ENCODE data around the gene SALL1.

SALL1 gene

DNA sequence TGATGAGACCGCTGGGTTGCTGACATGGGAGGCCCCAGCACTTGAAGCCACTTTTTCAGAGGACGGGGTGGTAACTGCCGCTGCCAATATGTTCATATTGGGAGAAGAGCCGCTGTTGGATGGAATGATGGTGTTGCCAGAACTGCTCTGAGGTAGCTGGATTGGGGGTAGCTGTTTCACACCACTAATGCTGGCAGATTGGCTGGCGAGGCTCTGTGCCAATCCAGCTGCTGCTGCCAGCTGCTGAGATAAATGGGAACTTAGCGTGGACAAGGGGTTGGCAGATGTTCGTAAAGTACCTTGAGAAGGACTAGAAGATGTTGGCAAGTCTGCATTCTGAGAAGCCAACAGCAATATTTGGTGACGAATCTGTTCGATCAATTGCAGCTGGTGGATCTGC lies 10.0 kb downstream of the SALL1 start:
- no peak for DNase-seq (ENCODE audit: low read depth)

DNA sequence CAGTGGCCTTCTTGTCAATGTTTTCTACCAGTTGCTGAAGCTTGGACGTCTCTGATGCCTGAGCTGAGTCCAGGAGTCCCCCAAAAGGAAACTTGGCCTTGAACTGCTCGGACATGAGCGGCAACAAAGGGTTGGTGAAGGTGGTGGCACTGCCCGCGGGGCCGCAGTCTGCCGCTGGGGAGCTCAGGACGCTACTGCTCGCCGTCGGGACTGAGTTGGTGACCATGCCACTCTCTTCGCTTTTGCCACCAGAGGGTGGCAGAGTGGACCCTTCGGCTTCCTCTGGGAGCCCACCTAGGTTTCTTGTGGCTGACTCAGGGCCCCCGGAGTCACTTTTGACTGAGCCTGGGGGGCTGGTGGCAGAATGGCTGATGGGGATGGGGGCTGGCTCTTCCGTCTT lies 11.0 kb downstream of the SALL1 start:
- DNase-seq (ENCODE audit: low read depth), result no peak

DNA sequence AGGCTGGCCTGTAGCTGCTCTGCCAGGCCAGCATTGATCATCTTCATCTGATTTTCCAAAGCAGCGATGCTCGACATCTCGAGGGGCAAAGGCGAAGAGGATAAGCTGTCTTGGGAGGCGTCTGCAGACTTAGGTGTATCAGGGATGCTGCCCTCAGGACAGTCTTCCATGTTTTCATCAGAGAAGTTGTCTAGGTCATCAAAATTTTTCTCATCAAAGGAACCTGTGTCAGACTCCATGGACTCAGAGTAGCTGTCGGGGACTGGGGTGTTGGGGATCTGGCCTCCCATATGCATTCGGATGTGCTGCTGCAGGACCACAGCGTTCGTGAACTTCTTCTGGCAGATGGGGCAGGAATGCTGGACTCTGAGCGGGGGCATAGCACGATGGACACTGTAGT lies 11.5 kb downstream of the SALL1 start:
- DNase-seq (ENCODE audit: low read depth), result no peak

DNA sequence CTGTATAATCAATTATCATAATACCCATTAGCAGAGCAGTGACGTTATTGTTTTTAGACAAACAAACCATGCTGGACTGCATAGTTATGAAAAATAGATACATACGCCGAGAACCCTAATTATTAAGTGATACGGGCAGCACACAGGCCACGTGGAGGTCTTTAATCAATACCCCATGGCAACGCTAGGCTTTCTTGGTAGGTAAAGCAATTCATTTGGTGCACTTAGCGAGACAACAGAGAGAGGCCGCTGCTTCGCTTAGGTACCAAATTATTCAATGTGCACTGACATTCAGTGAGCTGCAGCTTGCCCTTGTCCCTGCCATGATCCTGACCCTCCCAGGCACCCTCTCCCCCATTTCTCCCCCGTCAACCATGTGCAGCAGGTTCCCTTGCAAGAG lies 12.9 kb downstream of the SALL1 start:
- DNase-seq (ENCODE audit: low read depth), result no peak

DNA sequence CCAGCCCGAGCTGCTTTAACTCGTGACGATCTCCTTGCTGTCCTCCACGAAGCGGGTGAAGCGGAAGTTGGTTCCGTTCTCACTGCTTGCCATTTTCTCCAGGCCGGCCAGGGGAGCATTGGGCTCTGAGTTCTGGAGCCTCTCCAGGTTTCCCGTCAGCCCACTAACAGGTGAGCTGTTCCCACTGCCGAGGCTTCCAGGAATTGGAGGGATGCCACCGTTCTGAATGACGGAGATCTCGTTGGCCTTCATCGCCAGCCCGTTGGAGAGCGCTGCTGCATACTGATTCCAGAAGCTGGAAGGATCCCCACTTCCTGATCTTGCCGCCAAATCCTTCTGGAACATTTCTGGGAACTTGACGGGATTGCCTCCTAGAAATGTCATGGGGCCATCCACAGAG lies 14.0 kb downstream of the SALL1 start:
- DNase-seq (ENCODE audit: low read depth), result no peak

DNA sequence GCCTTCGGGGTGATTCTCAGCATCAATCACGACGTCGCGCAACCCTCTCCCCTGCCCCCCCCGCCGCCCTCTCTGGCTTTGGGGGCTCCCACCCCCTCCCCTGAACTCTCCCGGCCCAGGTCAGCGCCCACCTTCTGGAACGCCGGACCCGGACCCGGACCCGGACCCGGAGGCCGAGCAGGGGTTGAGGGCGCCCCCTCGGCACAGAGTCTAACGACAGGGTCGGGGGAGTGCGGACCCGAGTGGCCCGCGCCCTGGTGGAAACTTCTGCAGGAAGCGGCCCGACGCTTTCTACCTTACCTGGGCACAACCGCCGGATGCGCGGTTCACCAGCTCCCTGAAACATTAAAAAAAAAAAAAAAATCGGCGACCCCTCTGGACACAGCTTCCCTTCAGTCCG lies 16.2 kb downstream of the SALL1 start:
- DNase-seq (ENCODE audit: low read depth), result no peak

DNA sequence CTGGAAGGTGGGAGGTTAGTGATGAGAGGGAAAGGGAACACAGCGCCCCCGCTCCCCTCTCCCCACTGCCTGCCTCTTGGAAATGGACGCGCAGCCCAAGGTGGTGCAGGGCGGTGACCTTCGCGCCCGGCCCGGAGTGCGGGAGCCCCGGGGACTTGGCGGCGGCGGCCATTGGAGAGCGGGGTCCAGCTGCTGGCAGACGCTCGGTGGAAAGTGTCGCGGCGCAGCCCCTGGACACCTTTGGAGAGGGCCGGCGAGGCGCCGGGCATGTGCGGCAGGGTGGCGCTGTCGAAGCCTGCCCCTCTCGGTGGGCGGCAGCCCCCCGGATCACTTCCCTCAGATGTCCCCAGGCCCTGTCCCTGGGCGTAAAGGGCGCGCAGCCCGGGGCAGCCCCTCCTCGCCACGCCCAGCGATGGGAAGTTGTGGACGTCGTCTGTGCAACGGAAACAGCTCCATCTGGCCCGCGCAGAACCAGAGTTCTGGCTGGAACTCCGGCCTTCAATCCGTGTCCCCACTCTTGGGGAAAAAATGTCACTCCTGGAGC lies 16.7 kb downstream of the SALL1 start:
- DNase-seq (ENCODE audit: low read depth), result no peak

DNA sequence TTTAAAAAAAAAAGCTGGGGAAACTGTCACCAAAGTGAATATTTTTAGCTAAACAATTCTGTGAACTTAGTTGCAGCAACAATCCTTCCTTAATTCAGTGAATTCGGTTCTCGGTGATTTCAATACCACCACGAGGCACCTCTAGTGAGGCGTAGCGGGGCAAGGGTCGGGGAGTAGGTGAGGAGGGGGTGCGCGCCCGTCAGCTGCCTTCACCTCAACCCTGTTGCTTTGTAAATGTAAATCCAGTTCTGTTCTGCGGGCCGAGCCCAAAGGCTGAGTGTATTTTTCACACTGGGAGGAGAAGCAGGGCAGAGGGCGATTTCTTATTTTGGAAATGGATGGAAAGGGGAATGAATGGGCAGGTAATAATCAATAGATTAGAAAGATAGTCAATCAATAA lies 17.4 kb downstream of the SALL1 start:
- DNase-seq (ENCODE audit: low read depth), result no peak

DNA sequence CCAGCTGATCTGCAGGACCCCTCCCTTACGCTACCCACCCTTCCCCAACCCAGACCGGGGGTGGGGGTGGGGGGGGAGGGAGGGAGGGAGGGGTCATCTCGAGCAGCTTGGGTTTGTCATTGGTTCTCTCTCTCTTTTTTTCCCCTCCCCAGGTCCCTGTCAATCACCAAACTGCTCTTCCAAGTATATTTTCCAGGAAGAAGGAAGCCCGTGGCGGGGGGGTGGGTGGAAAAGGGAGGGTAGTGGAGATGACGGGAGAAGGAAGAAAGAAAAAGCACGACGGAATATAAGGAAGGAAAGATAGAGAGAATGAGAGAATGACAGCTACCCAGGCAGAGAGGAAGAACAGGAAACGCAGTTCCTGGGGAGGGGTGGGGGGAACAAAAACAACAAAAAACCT lies 17.9 kb downstream of the SALL1 start:
- DNase-seq (ENCODE audit: low read depth), result no peak

DNA sequence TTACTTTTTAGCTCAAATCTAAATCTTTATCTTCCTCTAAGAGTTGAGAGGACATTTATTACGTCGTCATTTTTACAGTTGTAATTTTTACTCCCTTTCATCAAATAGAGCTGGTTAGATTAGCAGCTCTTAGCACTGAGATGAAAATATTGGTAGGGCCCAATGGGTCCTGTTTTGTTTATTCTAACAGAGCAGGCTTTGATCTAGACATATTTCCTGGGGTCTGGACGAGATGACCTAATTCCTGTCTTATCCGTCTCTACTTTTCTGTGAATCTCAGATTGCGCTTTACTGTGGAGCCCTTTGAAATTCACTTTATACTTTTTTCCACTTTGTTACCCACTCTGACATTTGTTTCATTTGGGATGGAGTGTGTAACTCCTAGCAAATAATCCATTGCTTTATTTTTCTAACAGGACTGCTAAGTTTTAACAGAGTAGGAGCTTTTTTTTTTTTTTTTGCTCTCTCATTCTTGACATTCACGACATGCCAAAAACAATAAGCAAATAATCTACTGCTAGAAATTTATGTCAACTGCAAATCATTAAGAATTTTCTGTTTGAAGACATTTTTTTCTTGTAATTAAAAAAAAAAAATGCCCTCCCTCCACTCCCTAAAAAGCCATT lies 18.5 kb downstream of the SALL1 start:
- DNase-seq (ENCODE audit: low read depth), result no peak

DNA sequence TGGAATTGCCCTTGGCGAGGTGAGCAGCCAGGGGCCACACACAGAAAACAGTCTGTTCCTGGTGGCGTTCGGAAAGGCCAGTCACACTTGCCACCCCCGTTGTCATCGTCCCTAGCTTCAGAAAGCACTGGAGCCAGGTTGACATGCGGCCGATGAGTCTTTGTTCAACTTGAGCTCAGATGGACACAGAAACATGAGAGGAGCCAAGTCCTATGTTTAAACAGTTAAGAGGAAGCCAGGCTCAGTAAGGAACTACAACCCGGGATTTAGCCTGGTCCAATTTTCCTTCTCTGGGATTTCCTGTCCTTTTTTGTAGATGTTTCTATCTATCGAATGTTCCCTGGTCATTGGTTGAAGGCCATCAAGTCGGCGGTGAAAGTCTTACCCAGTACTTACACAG lies 19.5 kb downstream of the SALL1 start:
- DNase-seq (ENCODE audit: low read depth), result no peak

DNA sequence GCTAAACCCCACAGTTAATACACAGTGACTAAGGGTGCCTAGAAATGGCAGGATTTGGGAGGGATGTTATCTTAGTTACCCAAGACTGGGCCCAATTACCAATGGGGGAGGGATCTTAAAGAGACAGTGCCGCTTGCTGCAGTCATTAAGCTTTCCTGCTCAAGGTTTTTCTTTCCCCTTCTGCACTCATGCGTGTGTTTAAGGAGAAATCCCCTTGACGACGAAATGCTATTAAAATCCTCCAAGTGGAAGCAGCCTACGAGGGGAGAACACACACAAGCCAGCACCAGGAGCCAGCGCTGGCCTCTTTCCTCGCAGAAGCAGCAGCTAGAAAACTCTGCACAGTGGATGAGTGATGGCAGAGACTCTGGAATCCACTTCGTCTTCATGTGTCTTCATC lies 22.0 kb downstream of the SALL1 start:
- DNase-seq (ENCODE audit: low read depth), result no peak

DNA sequence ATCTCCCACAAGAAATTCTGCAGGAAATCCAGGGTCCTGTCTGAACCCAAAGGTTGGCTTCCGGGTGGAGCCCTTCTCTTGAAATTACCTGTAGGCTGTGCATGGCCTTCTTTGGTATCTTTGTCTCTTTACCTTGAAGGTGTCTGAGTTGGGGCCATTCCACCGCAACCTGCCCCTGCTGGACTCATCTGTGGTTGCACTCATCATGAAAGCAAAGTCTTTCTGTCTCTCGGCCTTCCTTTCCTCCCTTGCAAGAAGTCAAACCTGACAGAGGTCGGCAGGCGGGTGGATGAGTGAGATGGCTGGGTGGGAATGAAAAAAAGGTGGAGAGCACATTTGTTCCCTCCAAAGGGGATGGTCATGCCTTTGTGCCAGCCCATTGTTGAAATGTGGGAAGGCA lies 25.1 kb downstream of the SALL1 start:
- no peak for DNase-seq (ENCODE audit: low read depth)

DNA sequence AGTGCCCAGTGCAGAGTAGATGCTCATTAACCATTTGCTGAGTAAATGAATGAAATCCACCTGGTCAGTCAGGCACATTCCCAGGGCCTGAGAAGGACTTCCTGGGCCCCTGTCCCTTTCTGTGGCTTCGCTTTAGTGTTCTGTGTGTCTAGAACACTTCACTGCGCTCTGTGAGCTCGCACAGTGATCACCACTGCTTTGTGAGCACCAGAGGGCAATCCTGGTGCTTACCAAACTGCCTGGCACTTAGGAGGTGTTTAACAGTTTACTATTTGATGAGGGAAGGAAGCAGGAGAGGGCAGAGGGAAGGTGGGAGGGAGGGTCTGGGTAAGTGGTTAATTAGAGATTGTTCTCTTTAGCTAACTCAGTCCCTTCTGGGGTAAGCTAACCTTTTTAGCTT lies 26.2 kb downstream of the SALL1 start:
- no peak for DNase-seq (ENCODE audit: low read depth)

DNA sequence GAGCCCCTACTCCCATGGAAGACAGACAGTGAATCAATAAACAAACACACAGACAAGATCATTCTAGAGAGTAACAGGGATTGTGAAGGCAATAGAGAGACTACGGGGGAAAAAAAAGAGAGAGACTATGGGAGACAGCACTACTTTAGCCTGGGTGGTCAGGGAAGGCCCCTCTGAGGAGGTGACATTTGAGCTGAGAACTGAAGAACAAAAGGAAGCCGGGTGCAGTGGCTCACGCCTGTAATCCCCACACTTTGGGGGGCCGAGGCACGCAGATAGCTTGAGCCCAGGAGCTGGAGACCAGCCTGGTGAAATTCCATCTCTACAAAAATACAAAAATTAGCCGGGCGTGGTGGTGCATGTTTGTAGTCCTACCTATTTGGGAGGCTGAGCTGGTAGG lies 29.2 kb downstream of the SALL1 start:
- no peak for DNase-seq (ENCODE audit: low read depth)

DNA sequence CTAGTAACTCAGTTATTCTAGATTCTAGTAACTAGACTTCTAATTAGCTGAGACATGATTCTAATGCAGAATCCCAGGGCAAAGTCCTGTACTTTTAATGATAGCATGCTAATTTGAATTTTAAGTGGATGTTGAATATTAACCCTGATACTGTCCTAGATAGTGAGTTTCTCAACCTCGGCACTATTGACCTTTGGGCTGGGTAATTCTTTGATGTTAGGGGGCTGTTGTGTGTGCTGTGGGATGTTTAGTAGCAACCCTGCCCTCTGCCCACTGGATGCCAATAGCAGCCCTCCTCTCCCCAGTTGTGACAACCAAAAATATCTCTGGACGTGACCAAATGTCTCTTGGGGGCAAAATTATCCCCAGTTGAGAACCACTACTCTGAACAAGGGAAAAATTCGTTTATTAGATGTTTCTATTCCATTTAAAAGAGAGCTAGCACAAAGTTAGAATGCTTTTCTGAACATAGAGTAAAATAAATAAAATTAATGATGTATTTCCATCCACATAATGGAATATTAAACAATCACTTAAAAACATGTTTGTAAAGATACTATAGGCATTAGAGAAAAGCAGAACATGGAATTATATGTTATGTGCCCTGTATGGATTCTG lies 30.2 kb downstream of the SALL1 start:
- no peak for DNase-seq (ENCODE audit: low read depth)

DNA sequence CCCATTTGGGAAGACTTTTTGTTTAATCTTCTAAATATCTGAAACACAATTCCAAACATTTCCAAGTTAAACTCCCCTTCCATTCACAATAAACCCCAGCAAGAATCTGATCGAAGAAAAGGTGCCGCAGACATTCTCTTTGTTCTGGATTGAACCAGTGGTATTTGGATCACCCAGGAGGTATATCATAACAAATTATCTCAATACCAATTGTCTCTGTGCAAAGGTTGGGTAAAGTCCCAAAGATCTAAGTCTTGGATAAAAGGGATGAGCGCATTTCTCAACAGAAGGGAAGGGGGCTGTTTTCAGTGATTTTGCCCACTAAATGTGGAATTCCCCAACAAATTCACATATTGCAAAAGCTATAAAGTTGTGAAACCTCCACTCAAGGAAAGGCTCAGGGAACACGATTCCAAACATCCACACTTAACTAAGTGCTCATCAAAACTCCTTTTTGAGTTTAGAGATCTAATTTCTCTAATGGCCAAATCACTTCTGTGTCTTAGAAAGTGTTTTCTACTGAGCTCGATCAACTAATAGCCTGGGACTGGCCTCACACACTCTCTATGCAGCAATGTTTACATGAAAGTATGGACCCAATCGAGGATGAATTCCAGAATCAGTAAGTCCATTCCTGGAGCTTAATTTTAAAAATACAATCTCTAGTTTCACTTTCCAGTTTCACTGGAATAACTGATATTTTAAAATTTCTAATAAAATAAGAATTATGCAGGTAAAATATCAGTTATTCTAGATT lies 30.9 kb downstream of the SALL1 start:
- DNase-seq (ENCODE audit: low read depth), result no peak

DNA sequence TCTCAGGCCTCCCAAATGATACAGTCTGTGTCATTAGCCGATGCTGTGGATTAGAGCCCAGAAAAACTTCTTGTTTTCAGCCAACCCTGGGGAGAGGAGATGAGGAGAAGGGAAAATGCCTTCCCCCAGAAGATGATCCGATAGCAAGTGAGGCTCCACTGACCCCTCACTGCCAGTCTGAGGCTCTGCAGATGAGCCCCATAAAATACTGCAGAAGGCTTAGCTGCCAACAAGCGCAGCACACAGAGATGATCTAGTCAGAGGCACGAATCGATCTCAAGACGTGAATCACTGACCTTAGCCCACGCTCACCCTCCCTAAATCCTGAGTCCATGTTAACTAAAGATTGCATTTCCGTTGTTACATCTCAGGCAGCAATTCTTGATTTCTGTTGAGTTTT lies 31.5 kb downstream of the SALL1 start:
- DNase-seq (ENCODE audit: low read depth), result no peak

DNA sequence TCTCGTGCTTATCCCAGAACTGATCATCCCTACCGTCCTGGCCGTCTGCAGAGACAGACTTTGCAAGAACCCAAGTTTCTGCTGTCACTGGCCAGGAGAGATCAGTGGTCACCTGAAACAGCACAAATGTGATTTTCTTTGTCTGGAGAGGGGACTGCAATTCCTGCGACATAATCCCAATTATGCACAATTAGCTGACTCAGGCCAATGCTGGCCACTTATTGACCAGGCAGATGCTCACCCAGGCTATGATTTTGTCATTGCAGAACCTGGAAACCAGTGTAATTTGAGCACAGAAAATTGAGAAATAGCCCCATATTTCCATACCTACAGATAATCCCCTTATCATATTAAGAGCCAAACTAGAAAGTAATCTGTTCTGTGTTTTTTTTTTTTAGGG lies 34.7 kb downstream of the SALL1 start:
- DNase-seq (ENCODE audit: low read depth), result no peak

DNA sequence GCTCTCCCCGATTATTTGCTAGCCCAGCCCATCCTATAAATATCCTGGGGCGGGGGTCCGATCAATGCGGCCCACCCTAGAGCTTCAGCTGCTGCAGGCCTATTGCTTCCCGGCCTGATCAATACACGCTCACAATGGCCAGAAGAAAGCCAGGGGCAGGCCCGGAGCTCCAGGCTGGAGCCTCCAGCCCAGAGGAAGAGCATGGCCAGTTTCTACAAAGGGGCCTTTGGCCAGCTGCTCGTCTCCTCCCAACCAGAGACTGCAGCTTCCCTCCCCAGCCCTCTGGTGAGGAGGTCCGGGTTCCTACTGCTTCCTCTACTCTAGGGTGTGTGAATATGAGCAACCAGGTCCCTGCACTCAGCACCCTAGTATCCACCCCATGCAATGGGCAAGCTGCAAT lies 36.7 kb downstream of the SALL1 start:
- no peak for DNase-seq (ENCODE audit: low read depth)

DNA sequence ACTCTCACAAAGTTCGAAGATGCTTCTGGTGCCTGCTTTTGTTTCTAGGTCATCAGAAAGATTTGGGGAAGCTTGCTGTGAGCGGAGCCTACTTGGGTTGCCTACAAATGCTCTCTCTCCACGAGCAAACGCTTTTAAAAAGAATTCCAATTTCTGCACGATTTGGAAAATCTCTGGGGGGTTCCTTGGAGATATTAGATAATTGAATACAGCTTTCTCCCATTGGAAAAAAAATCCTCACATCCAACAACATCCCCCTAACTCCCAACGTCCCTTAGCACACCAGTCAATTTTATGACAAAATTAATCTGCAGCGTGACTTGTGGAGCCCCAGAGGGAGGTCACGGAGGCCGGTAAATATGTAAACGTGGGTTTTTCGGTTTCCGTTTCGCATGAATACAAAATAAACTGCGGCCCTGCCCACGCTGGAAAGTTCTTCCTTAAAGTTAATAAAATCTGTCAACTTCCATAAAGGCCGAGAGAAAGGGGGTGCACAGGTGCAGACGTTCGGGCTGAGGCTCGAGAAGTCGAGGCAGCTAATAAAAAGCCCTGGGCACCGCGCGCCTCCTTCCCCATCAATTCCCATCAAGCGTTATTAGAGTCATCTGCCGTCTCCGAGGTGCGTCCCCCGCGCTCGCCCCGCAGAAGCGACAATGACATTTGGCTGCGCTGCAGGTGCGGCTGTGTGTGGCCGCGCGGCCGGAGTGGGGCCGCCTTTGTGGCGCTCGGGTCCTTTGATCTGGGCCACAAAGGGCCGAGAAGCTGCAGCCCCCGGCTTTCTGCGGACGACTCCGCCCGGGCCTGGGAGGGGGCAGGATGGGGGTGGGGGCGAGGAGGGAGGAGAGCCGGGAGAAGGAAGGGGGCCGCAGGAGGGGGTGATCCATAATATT lies 37.6 kb downstream of the SALL1 start:
- no peak for DNase-seq (ENCODE audit: low read depth)

DNA sequence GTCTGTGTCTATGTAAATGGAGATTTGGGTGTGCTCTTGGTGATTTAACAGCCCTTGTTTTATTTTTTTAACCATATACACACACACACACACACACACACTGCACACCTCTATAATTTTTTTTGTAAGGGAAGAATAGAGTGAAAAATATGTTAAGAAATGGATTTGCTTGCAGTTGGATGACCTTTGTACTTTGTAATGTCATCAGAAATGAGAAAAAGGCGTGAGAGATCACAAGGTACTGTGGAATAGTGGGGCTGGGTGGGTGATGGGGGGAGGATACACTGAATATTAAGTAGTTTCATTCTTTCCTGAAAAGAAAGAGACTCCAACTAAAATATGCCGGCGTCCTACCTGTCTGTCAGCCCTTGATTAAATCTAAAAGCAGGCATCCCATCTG lies 38.7 kb downstream of the SALL1 start:
- DNase-seq (ENCODE audit: low read depth), result no peak
